HCT116 (cell line): ENCODE measurements around the gene PADI3. TPM values are rescaled to one million over a fixed set of nuclear protein-coding genes. Genes with fewer than 3 reads are reported as not detected.

Experiments
- ATAC-seq: fragments of 200-7000 bp; cut with Tn5 transposase; 2 replicates; pipeline ENCODE4 v1.9.1; 2020; ENCODE audit warnings: mild to moderate bottlenecking, moderate library complexity
- BruUV-seq: library from RNA; stranded (reverse); fragments of 400-500 nt; replicated peaks from 2 replicates; lab custom pipeline; 2021; lab: Mats Ljungman, UMichigan
- CTCF ChIA-PET: fragments of 300-600 bp; sonication (Branson Sonifier 250); formaldehyde crosslinking; loops from one replicate; lab custom pipeline; 2021; ENCODE audit warnings: antibody characterized with exemption; lab: Charles Lee
- POLR2A ChIA-PET: fragments of 300-600, 350-600 bp; sonication (Branson Sonifier 250); formaldehyde crosslinking; loops from one replicate; lab custom pipeline; 2021; ENCODE audit warnings: antibody characterized with exemption; lab: Charles Lee
- RAD21 ChIA-PET, 2 experiments: fragments of 300-600 bp; sonication (Branson Sonifier 250); formaldehyde crosslinking; loops; one replicate each; lab custom pipeline; 2023; ENCODE audit warnings: low total read pairs in 2 of 2; ENCODE audit not compliant: uncharacterized antibody in 2 of 2, unreplicated experiment in 2 of 2, low non-redundant PET in 1 of 2; lab: Charles Lee
- DNase-seq: peaks from one replicate; pipeline ENCODE4 v3.0.0-alpha.2; 2010; ENCODE audit warnings: low read depth, low spot score
- H2AFZ ChIP-seq: fragments of 200-600 bp; shearing (Covaris generic), sonication (generic); 2 replicates; pipeline ENCODE4 v1.6.1; 2017; ENCODE audit warnings: low read depth, mixed run types, mixed read lengths, antibody characterized with exemption, low read length; ENCODE audit not compliant: poor library complexity, severe bottlenecking
- H3K27ac ChIP-seq: 2 replicates; pipeline ENCODE4 v1.5.1; 2012; ENCODE audit warnings: low read depth, low read length
- H3K27me3 ChIP-seq: fragments of 200-600 bp; sonication (generic); 2 replicates; pipeline ENCODE4 v1.6.1; 2016; ENCODE audit warnings: mixed run types, low read length, mixed read lengths; ENCODE audit not compliant: insufficient read depth
- H3K36me3 ChIP-seq, 2 experiments: fragments of 200-500 bp in 1 of 2; fragments of 200-600 bp in 1 of 2; sonication (Bioruptor generic) in 1 of 2; sonication (generic) in 1 of 2; 2 replicates each; pipeline versions ENCODE4 v1.5.1 to v1.6.1; 2014 to 2016; ENCODE audit warnings: low read length in 2 of 2, inconsistent platforms in 1 of 2, mixed read lengths in 1 of 2, mixed run types in 1 of 2; ENCODE audit not compliant: insufficient read depth in 2 of 2, control insufficient read depth in 1 of 2
- H3K4me1 ChIP-seq, 2 experiments: fragments of 200-600 bp in 1 of 2; sonication (generic) in 1 of 2; 2 replicates each; pipeline versions ENCODE4 v1.5.1 to v1.6.1; 2012 to 2017; ENCODE audit warnings: low read length in 2 of 2, inconsistent platforms in 1 of 2, mild to moderate bottlenecking in 1 of 2, mixed read lengths in 1 of 2, mixed run types in 1 of 2, moderate library complexity in 1 of 2; ENCODE audit not compliant: insufficient read depth in 2 of 2, control insufficient read depth in 1 of 2
- H3K4me2 ChIP-seq: fragments of 200-600 bp; sonication (generic); 2 replicates; pipeline ENCODE4 v1.6.1; 2017; ENCODE audit warnings: mixed run types, low read length, mixed read lengths
- H3K4me3 ChIP-seq, 2 experiments: fragments of 200-600 bp in 1 of 2; sonication (generic) in 1 of 2; replicated peaks in 1 of 2; 2 replicates each; pipeline ENCODE4 v1.5.1; 2011 to 2016; ENCODE audit warnings: low read length in 2 of 2, control low read depth in 1 of 2, low read depth in 1 of 2, mild to moderate bottlenecking in 1 of 2, mixed read lengths in 1 of 2, mixed run types in 1 of 2
- H3K79me2 ChIP-seq: fragments of 200-600 bp; sonication (generic); 2 replicates; pipeline ENCODE4 v1.6.1; 2017; ENCODE audit warnings: mild to moderate bottlenecking, mixed run types, low read length, moderate library complexity, mixed read lengths; ENCODE audit not compliant: insufficient read depth
- H3K9ac ChIP-seq: fragments of 200-600 bp; sonication (generic); 2 replicates; pipeline ENCODE4 v1.6.1; 2016; ENCODE audit warnings: low read length, mixed read lengths
- H3K9me2 ChIP-seq: fragments of 200-600 bp; sonication (generic), shearing (Covaris generic); 2 replicates; pipeline ENCODE4 v1.6.1; 2017; ENCODE audit warnings: mixed run types, mild to moderate bottlenecking, moderate library complexity; ENCODE audit not compliant: insufficient read depth
- H3K9me3 ChIP-seq, 2 experiments: fragments of 200-500 bp in 1 of 2; fragments of 200-600 bp in 1 of 2; sonication (Bioruptor generic) in 1 of 2; sonication (generic) in 1 of 2; 2 replicates each; pipeline ENCODE4 v1.6.1; 2014 to 2017; ENCODE audit warnings: low read length in 2 of 2, mixed read lengths in 2 of 2, inconsistent platforms in 1 of 2, low read depth in 1 of 2, mild to moderate bottlenecking in 1 of 2, mixed run types in 1 of 2, moderate library complexity in 1 of 2; ENCODE audit not compliant: control insufficient read depth in 1 of 2, insufficient read depth in 1 of 2
- H4K20me1 ChIP-seq: fragments of 200-600 bp; sonication (generic), shearing (Covaris generic); 2 replicates; pipeline ENCODE4 v1.6.1; 2017; ENCODE audit warnings: mixed run types, mild to moderate bottlenecking, moderate library complexity; ENCODE audit not compliant: insufficient read depth
- CBX3 ChIP-seq: IDR thresholded peaks from 2 replicates; pipeline ENCODE4 v1.6.1; 2012; ENCODE audit warnings: low read depth
- EGR1 ChIP-seq: IDR thresholded peaks from 2 replicates; pipeline ENCODE4 v1.6.1; 2012; ENCODE audit warnings: low read depth
- EZH2 ChIP-seq: fragments of 200-600 bp; sonication (generic); IDR thresholded peaks from 2 replicates; pipeline ENCODE4 v1.6.1; 2017; ENCODE audit warnings: antibody characterized with exemption, mixed run types
- FOSL1 ChIP-seq: IDR thresholded peaks from 2 replicates; pipeline ENCODE4 v1.6.1; 2012; ENCODE audit warnings: low read depth
- JUND ChIP-seq: IDR thresholded peaks from 2 replicates; pipeline ENCODE4 v1.6.1; 2012
- POLR2AphosphoS5 ChIP-seq: IDR thresholded peaks from 2 replicates; pipeline ENCODE4 v1.6.1; 2011; ENCODE audit warnings: mild to moderate bottlenecking, low read depth, low read length, moderate library complexity
- RAD21 ChIP-seq: IDR thresholded peaks from 2 replicates; pipeline ENCODE4 v1.6.1; 2012; ENCODE audit warnings: low read depth, mild to moderate bottlenecking
- TCF7L2 ChIP-seq: IDR thresholded peaks from 2 replicates; pipeline ENCODE4 v1.7.0; 2011; ENCODE audit warnings: borderline replicate concordance, inconsistent platforms; ENCODE audit not compliant: insufficient read depth, insufficient read length; ENCODE audit errors: extremely low read depth
- YY1 ChIP-seq: IDR thresholded peaks from 2 replicates; pipeline ENCODE4 v1.6.1; 2011; ENCODE audit warnings: low read length, low read depth, moderate library complexity, mild to moderate bottlenecking; ENCODE audit not compliant: insufficient replicate concordance; ENCODE audit errors: extremely low read depth
- ZFX ChIP-seq: fragments of 450-650 bp; IDR thresholded peaks from 2 replicates; pipeline ENCODE4 v1.6.1; 2017
- intact Hi-C: fragments of 100-400 bp; cut with micrococcal nuclease; formaldehyde crosslinking; loops from 2 replicates; pipeline ENCODE4 v1.10.0; 2022
- total RNA-seq: library from RNA; stranded (reverse); gene quantifications from one replicate; pipeline ENCODE4 v1.2.1, GENCODE V29; 2021; ENCODE audit not compliant: unreplicated experiment
- TF ChIP-seq, protein P1 (sequence below), 3 experiments: fragments of 200-600 bp in 1 of 3; sonication (generic) in 1 of 3; IDR thresholded peaks in 2 of 3; conservative IDR thresholded peaks in 1 of 3; 2 replicates each; pipeline ENCODE4 v1.5.1; 2012 to 2017; ENCODE audit warnings: low read depth in 2 of 3, low read length in 2 of 3, antibody characterized with exemption in 1 of 3, borderline replicate concordance in 1 of 3, control low read depth in 1 of 3, mild to moderate bottlenecking in 1 of 3, mixed read lengths in 1 of 3, mixed run types in 1 of 3, moderate library complexity in 1 of 3; ENCODE audit not compliant: insufficient read depth in 1 of 3
- TF ChIP-seq, protein P2 (sequence below): IDR thresholded peaks from 2 replicates; pipeline ENCODE4 v1.6.1; 2012; ENCODE audit warnings: low read depth
- TF ChIP-seq, protein P3 (sequence below): IDR thresholded peaks from 2 replicates; pipeline ENCODE4 v1.6.1; 2012
- TF ChIP-seq, protein P4 (sequence below): IDR thresholded peaks from 2 replicates; pipeline ENCODE4 v1.6.1; 2011; ENCODE audit warnings: mild to moderate bottlenecking, low read length, moderate library complexity; ENCODE audit not compliant: insufficient replicate concordance; ENCODE audit errors: extremely low read depth

The PADI3 gene
- total RNA-seq, 1 experiment from 2014 or later = 0.93 TPM

DNA sequence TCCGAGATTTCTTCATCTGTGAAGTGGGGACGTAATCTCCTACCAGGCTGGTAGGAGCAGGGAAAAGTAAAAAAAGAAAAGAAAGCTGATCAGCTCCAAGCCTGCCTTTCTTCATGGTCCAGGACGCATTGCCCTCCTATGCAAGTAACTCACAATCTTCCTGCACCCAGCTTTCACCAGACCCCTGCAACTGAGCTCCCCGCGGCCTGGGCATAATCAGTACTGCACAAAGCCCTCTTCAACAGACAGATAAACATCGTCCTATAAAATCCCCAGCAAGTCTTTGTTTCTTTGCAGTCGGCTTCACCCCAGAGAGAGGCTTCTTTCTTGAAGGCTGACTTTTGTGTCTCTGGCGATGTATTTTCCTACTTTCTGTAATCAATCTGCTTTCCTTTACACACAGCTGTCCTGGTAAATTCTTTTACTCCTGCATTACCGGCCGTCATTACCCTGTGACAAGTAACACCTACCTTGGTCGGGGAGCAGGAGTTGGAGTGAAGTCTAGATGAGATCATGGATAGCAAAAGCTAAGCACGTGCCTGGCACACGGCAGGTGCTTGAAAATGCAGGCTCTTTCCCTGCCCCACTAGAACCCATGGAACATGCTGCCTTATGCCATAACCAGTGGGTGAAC lies 35.6 kb upstream of the PADI3 start:
- intact Hi-C loops = no loop called here
- H3K9ac ChIP-seq = no peak overlapping the region
- H2AFZ ChIP-seq = no peak overlapping the region
- DNase-seq = no peak
- ChIA-PET RAD21 (no interaction called here), CTCF (no interaction called here), POLR2A (no interaction called here)
- ATAC-seq = no peak
- no peaks in the 10 kb centered on the region for H3K36me3 ChIP-seq
- BruUV-seq = no TSS peak
- H3K4me3 ChIP-seq = no peak overlapping the region
- no peak overlapping the region for H3K4me2 ChIP-seq
- TF ChIP-seq CBX3 (no peak), POLR2AphosphoS5 (no peak), JUND (no peak), TCF7L2 (no peak), EZH2 (no peak), FOSL1 (no peak), RAD21 (no peak), ZFX (no peak), YY1 (no peak), EGR1 (no peak)
- TF ChIP-seq, protein P1, sequence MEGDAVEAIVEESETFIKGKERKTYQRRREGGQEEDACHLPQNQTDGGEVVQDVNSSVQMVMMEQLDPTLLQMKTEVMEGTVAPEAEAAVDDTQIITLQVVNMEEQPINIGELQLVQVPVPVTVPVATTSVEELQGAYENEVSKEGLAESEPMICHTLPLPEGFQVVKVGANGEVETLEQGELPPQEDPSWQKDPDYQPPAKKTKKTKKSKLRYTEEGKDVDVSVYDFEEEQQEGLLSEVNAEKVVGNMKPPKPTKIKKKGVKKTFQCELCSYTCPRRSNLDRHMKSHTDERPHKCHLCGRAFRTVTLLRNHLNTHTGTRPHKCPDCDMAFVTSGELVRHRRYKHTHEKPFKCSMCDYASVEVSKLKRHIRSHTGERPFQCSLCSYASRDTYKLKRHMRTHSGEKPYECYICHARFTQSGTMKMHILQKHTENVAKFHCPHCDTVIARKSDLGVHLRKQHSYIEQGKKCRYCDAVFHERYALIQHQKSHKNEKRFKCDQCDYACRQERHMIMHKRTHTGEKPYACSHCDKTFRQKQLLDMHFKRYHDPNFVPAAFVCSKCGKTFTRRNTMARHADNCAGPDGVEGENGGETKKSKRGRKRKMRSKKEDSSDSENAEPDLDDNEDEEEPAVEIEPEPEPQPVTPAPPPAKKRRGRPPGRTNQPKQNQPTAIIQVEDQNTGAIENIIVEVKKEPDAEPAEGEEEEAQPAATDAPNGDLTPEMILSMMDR (IDR thresholded peaks at IDR 0.05 in 2 of 3, conservative IDR thresholded peaks at IDR 0.05 in 1 of 3; ENCODE audit: borderline replicate concordance in 1 of 3, insufficient read depth in 1 of 3, low read depth in 2 of 3, low read length in 2 of 3) = no peak
- TF ChIP-seq, protein P2, sequence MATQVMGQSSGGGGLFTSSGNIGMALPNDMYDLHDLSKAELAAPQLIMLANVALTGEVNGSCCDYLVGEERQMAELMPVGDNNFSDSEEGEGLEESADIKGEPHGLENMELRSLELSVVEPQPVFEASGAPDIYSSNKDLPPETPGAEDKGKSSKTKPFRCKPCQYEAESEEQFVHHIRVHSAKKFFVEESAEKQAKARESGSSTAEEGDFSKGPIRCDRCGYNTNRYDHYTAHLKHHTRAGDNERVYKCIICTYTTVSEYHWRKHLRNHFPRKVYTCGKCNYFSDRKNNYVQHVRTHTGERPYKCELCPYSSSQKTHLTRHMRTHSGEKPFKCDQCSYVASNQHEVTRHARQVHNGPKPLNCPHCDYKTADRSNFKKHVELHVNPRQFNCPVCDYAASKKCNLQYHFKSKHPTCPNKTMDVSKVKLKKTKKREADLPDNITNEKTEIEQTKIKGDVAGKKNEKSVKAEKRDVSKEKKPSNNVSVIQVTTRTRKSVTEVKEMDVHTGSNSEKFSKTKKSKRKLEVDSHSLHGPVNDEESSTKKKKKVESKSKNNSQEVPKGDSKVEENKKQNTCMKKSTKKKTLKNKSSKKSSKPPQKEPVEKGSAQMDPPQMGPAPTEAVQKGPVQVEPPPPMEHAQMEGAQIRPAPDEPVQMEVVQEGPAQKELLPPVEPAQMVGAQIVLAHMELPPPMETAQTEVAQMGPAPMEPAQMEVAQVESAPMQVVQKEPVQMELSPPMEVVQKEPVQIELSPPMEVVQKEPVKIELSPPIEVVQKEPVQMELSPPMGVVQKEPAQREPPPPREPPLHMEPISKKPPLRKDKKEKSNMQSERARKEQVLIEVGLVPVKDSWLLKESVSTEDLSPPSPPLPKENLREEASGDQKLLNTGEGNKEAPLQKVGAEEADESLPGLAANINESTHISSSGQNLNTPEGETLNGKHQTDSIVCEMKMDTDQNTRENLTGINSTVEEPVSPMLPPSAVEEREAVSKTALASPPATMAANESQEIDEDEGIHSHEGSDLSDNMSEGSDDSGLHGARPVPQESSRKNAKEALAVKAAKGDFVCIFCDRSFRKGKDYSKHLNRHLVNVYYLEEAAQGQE = no peak
- TF ChIP-seq, protein P3, sequence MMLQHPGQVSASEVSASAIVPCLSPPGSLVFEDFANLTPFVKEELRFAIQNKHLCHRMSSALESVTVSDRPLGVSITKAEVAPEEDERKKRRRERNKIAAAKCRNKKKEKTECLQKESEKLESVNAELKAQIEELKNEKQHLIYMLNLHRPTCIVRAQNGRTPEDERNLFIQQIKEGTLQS = no peak
- TF ChIP-seq, protein P4, sequence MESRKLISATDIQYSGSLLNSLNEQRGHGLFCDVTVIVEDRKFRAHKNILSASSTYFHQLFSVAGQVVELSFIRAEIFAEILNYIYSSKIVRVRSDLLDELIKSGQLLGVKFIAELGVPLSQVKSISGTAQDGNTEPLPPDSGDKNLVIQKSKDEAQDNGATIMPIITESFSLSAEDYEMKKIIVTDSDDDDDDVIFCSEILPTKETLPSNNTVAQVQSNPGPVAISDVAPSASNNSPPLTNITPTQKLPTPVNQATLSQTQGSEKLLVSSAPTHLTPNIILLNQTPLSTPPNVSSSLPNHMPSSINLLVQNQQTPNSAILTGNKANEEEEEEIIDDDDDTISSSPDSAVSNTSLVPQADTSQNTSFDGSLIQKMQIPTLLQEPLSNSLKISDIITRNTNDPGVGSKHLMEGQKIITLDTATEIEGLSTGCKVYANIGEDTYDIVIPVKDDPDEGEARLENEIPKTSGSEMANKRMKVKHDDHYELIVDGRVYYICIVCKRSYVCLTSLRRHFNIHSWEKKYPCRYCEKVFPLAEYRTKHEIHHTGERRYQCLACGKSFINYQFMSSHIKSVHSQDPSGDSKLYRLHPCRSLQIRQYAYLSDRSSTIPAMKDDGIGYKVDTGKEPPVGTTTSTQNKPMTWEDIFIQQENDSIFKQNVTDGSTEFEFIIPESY = no peak
- H3K4me1 ChIP-seq = peaks cover 17 to 56% of the 10 kb centered on the region in 2 experiments
- no peaks in the 10 kb centered on the region for H3K9me3 ChIP-seq
- H4K20me1 ChIP-seq = no peaks in the 10 kb centered on the region
- H3K79me2 ChIP-seq = no peaks in the 10 kb centered on the region
- H3K27me3 ChIP-seq = peaks cover 6% of the 10 kb centered on the region; the same call in 1 of the 2 replicates
- H3K27ac ChIP-seq = no peak overlapping the region
- H3K9me2 ChIP-seq = no peaks in the 10 kb centered on the region
